ENCODE data around the gene NOTUM.

- TF ChIP-seq, protein P1, sequence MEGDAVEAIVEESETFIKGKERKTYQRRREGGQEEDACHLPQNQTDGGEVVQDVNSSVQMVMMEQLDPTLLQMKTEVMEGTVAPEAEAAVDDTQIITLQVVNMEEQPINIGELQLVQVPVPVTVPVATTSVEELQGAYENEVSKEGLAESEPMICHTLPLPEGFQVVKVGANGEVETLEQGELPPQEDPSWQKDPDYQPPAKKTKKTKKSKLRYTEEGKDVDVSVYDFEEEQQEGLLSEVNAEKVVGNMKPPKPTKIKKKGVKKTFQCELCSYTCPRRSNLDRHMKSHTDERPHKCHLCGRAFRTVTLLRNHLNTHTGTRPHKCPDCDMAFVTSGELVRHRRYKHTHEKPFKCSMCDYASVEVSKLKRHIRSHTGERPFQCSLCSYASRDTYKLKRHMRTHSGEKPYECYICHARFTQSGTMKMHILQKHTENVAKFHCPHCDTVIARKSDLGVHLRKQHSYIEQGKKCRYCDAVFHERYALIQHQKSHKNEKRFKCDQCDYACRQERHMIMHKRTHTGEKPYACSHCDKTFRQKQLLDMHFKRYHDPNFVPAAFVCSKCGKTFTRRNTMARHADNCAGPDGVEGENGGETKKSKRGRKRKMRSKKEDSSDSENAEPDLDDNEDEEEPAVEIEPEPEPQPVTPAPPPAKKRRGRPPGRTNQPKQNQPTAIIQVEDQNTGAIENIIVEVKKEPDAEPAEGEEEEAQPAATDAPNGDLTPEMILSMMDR (IDR thresholded peaks at IDR 0.05) = no peak
- TF ChIP-seq POLR2A (IDR thresholded peaks at IDR 0.05) (no peak), EP300 (IDR thresholded peaks at IDR 0.05) (no peak)
Observed at GRCh38 chr17:81995463-81996231, 34.7 kb upstream of the NOTUM start.
